ENCODE data around the gene GPBAR1. TPM values are rescaled to one million over a fixed set of nuclear protein-coding genes. Genes with fewer than 3 reads are reported as not detected.
A peak's percentile ranks its signal among the peaks of the same experiment; 100 is the strongest.

Gene GPBAR1
- total RNA-seq, 4 donors from 2014 or later, result 0.26 to 1.3 (median 0.31) TPM; not detected in 1

- Histone ChIP-seq H3K9me3 (no peaks in the 10 kb centered on the region), H3K27ac (peak overlapping the region in 2 of 4 donors; percentile 65 to 84), H3K36me3 (peaks cover 33 to 54% (median 33%) of the 10 kb centered on the region in 3 donors), H3K4me1 (peaks cover 13 to 77% (median 33%) of the 10 kb centered on the region in 3 donors), H3K27me3 (no peaks in the 10 kb centered on the region), H3K4me3 (no peak overlapping the region)
- TF ChIP-seq POLR2A (IDR thresholded peaks at IDR 0.05), result no peak
- TF ChIP-seq, protein P1, sequence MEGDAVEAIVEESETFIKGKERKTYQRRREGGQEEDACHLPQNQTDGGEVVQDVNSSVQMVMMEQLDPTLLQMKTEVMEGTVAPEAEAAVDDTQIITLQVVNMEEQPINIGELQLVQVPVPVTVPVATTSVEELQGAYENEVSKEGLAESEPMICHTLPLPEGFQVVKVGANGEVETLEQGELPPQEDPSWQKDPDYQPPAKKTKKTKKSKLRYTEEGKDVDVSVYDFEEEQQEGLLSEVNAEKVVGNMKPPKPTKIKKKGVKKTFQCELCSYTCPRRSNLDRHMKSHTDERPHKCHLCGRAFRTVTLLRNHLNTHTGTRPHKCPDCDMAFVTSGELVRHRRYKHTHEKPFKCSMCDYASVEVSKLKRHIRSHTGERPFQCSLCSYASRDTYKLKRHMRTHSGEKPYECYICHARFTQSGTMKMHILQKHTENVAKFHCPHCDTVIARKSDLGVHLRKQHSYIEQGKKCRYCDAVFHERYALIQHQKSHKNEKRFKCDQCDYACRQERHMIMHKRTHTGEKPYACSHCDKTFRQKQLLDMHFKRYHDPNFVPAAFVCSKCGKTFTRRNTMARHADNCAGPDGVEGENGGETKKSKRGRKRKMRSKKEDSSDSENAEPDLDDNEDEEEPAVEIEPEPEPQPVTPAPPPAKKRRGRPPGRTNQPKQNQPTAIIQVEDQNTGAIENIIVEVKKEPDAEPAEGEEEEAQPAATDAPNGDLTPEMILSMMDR (IDR thresholded peaks at IDR 0.05), result no peak
- no peak for DNase-seq
- WGBS, 2 donors, result 73 to 81% methylated on average over 5 to 6 of the region's 6 CpGs
- intact Hi-C loops (cut with DNase I), result no loop called here
Observed at GRCh38 chr2:218262237-218262600, 1.4 kb downstream of the GPBAR1 start.

DNA sequence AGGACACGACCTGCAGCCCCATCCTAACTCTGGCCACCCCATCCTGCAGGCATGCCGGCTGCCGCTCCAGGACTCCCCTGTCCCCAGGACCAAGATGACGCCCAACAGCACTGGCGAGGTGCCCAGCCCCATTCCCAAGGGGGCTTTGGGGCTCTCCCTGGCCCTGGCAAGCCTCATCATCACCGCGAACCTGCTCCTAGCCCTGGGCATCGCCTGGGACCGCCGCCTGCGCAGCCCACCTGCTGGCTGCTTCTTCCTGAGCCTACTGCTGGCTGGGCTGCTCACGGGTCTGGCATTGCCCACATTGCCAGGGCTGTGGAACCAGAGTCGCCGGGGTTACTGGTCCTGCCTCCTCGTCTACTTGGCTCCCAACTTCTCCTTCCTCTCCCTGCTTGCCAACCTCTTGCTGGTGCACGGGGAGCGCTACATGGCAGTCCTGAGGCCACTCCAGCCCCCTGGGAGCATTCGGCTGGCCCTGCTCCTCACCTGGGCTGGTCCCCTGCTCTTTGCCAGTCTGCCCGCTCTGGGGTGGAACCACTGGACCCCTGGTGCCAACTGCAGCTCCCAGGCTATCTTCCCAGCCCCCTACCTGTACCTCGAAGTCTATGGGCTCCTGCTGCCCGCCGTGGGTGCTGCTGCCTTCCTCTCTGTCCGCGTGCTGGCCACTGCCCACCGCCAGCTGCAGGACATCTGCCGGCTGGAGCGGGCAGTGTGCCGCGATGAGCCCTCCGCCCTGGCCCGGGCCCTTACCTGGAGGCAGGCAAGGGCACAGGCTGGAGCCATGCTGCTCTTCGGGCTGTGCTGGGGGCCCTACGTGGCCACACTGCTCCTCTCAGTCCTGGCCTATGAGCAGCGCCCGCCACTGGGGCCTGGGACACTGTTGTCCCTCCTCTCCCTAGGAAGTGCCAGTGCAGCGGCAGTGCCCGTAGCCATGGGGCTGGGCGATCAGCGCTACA lies 2.1 kb downstream of the GPBAR1 start:
- H3K27ac ChIP-seq, result peak overlapping the region in 2 of 4 donors; percentile 15 to 65
- intact Hi-C loops (cut with DNase I), result no loop called here
- H3K4me3 ChIP-seq, result no peak overlapping the region
- no peaks in the 10 kb centered on the region for H3K9me3 ChIP-seq
- no peak for TF ChIP-seq POLR2A (IDR thresholded peaks at IDR 0.05)
- TF ChIP-seq, protein P1 (IDR thresholded peaks at IDR 0.05), result no peak
- H3K4me1 ChIP-seq, result peaks cover 10 to 77% (median 33%) of the 10 kb centered on the region in 3 donors
- no peak for DNase-seq
- peaks cover 33 to 60% (median 34%) of the 10 kb centered on the region in 3 donors for H3K36me3 ChIP-seq
- no peaks in the 10 kb centered on the region for H3K27me3 ChIP-seq
- 43 to 84% methylated on average over 4 to 5 of the region's 39 CpGs for WGBS, 2 donors

DNA sequence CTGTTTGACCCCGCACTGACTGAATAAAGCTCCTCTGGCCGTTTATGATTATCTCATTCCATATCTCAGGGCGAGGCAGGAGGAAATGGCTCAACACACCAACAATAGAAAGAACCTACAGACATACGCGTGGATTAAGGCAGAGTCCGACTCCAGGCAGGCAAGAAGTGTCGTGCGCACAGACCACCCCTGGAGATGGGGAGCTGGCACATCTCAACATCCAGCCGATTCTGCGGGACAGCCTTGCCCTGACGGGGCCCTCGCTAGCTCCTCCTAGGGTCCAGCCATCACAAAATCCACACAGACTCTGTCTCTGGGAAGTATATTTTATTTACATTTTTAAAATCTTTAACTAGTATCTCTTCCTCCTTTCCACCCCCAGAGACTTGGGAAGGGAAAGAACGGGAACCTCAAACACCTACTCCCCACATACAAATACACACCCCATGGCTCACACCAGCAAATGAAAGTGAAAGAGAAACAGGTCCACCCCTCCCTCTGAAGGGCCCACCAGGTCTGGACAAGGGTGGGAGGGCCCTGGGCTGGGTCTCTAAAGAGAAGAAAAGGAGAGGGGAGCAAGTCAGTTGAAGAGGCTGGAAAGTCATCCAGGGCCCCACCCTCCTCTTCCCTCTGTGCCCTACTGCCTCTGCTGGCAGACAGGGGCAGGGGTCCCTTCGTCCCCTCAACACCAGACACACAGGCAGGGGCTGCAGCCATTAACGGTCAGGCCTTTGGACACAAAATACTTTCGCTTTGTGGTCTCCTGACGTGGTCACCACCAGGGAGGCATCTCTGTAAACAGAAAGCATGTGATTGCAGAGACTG lies 3.2 kb downstream of the GPBAR1 start:
- Histone ChIP-seq H3K4me3 (no peak overlapping the region), H3K9me3 (no peaks in the 10 kb centered on the region), H3K4me1 (peaks cover 15 to 77% (median 30%) of the 10 kb centered on the region in 3 donors), H3K27ac (no peak overlapping the region), H3K36me3 (peaks cover 33 to 63% (median 34%) of the 10 kb centered on the region in 3 donors), H3K27me3 (no peaks in the 10 kb centered on the region)
- TF ChIP-seq, protein P1 (IDR thresholded peaks at IDR 0.05), result no peak
- no peak for TF ChIP-seq POLR2A (IDR thresholded peaks at IDR 0.05)
- DNase-seq, result no peak
- WGBS, 2 donors, result 76 to 79% methylated on average over 10 to 16 of the region's 17 CpGs
- intact Hi-C loops (cut with DNase I), result no loop called here

GRCh38 chr2:218264773-218265561 lies 4.2 kb downstream of the GPBAR1 start:
- DNase-seq, result no peak
- intact Hi-C loops (cut with DNase I), result no loop called here
- H3K9me3 ChIP-seq, result no peaks in the 10 kb centered on the region
- 81% methylated on average over 4 to 6 of the region's 22 CpGs for WGBS, 2 donors
- no peaks in the 10 kb centered on the region for H3K27me3 ChIP-seq
- peaks cover 18 to 73% (median 28%) of the 10 kb centered on the region in 3 donors for H3K4me1 ChIP-seq
- no peak overlapping the region for H3K4me3 ChIP-seq
- TF ChIP-seq, protein P1 (IDR thresholded peaks at IDR 0.05), result no peak
- no peak for TF ChIP-seq POLR2A (IDR thresholded peaks at IDR 0.05)
- H3K27ac ChIP-seq, result no peak overlapping the region
- H3K36me3 ChIP-seq, result peaks cover 33 to 63% (median 34%) of the 10 kb centered on the region in 3 donors

Measured in esophagus squamous epithelium (tissue), 5 donors.